Epithelial cell of prostate (primary cell): ENCODE results near the gene SLIT3.

Experiments used
- DNase-seq: peaks from one replicate; pipeline ENCODE4 v3.0.0-alpha.2; 2011; ENCODE audit warnings: low read depth, low spot score
- H3K27ac ChIP-seq: fragments of 450-650 bp; 2 replicates; pipeline ENCODE4 v1.5.1; 2017; ENCODE audit warnings: mild to moderate bottlenecking

Gene SLIT3

GRCh38 chr5:168830833-168831232 is 470.1 kb downstream of the SLIT3 start:
- H3K27ac ChIP-seq = no peak overlapping the region
- no peak for DNase-seq

GRCh38 chr5:168829922-168830417 is 471.0 kb downstream of the SLIT3 start:
- no peak for DNase-seq
- H3K27ac ChIP-seq = no peak overlapping the region

GRCh38 chr5:168829044-168829443 is 471.9 kb downstream of the SLIT3 start:
- no peak for DNase-seq
- H3K27ac ChIP-seq = no peak overlapping the region

DNA sequence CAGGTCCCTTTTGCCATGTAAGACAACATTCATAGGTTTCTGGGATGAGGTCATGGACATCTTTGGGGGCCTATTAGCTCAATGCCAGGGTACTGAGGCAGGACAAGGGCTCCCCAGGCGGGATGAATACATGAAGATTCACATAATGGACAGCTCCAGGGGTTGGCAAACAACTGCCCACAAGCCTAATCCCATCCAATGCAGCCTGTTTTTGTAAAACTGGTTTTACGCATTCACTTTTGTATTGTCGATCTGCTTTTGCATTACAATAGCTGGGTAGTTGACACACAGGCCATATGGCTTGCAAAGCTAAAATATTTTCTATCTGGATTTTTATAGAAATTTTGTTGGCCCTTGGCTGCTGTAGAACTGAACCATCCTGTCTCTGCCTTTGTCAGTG is 473.3 kb downstream of the SLIT3 start:
- no peak for DNase-seq
- no peak overlapping the region for H3K27ac ChIP-seq

DNA sequence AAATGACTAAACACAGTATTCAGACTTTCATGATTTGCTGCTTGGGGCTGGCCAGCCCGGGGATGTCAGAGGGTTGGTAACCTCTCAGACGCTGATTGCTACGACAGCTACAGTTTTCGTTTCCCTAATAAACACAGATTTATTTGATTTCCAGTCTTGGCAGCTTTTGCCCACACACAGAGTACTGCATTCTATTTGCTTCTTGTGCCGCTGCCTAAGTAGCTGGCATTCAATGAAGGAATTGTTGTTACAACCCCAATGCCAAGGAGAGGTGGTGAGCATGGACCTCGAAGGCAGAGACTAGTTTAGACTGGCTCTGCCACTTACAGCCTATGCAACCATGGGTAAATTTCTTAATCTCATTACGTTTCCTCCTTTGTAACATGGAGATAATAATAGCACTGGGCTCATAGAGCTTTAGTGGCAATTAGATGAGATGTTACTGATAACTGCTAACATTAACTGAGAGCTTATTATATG is 474.7 kb downstream of the SLIT3 start:
- no peak for DNase-seq
- H3K27ac ChIP-seq = no peak overlapping the region

- H3K27ac ChIP-seq = peak overlapping the region; percentile 45
- DNase-seq = peak; percentile 26
Observed at GRCh38 chr5:168822745-168823281, 478.1 kb downstream of the SLIT3 start.

DNA sequence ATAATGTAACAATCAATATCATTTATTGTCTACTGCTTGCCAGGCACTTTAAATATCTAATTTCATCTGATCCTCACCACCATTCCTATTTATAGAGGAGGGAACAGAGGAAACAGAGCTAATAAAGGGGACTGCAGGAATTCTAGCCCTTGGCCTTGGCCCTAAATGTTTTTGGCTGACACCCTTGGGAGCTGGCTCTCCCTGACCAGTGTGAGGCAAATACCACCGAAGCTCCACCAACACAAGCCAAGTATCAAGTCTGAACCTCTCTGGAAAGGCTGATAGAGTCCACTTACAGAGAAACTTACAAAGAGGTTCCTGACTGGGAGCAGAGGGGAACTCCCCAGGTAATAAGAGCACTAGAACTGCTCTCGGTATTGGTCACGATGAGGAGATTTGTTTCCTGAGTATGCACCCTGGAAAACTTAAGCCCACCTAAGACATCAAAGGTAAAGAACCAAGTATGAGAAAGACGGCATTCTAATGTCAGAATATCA is 478.6 kb downstream of the SLIT3 start:
- H3K27ac ChIP-seq = no peak overlapping the region
- no peak for DNase-seq

DNA sequence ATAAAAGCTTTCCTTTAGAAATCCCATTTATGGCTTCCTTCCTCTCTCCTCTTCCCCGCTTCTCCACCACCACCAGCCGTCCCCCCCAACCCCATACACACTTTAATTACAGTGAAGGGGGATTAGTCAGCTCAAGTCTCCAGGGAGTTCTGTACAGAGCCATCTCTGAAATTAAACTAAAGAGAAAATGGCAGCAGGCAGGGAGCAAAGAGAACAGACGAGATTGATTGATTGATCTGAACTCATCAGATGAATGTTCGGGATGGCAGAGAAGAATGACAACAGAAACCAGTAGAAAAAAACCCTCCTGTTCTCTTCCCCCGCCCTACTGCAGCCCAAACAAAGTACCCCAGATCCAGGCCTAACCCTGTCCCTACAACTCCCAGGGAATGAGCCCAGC is 480.1 kb downstream of the SLIT3 start:
- no peak for DNase-seq
- H3K27ac ChIP-seq = no peak overlapping the region

DNA sequence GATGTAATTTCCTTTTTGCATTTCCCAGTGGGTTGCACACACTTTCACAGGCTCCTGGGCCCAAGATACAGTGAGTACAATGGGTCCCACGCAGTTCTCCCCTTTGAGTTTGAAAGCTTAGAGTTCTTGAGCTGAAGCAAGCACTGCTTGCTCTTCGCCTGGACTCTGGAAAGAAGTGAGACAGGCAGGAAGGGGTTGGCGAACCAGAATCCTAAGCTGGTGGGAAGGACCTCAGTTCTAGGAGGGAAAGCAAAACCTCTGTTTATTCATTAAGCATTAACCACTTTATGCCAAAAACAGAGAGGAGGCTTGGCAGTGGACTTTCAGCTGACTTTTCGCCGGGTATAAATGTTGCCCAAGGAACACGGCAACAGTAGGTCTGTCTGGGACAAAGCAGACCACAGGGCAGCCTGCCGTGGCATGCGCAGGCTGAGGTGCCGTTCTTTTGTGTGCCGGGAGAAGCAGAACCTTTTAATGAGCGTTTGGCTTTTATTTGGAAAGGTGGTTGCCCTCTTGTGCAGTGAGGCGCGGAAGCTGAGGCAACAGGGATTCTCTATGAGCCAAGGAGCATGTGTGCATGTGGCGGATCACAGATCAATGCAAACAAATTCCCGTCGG is 481.8 kb downstream of the SLIT3 start:
- H3K27ac ChIP-seq = no peak overlapping the region
- DNase-seq = no peak

GRCh38 chr5:168818558-168818957 is 482.4 kb downstream of the SLIT3 start:
- DNase-seq = no peak
- no peak overlapping the region for H3K27ac ChIP-seq

DNA sequence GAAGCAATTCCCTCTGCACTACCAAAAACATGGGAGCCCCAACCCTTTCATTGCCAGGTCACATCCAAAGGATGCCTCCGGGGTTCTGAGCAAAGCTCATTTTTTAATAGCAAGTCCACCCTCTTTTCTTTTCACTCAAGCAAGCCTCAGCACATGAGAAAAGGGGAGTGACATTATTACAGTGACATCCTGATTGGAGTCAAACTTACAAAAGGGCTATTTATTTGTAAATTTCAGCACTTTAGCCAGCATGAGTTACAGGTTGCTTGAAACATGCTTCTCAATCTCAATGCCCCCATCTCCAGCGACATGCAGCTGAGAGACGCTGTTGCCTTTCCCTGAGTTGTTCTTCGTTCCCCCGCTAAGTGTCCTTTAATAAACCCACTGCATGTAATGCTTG is 483.3 kb downstream of the SLIT3 start:
- DNase-seq = no peak
- H3K27ac ChIP-seq = no peak overlapping the region

DNA sequence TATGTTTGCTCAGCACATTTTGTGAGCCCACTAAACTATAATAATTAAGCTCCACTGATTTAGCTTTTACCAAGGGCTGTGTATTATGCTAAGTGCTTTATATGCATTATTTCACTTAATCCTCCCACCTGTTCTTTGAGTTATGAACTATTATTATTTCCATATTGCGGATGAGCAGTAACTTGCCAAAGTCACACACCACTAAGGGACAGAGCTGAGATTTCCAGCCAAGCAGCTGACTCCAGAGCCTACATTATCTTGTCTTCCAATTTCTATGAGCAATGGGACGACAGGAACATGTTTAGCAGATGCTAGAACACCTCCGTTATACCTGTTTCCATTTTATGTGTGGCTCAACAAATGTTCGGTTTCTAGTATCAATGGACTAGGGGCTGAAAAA is 484.3 kb downstream of the SLIT3 start:
- no peak overlapping the region for H3K27ac ChIP-seq
- no peak for DNase-seq

GRCh38 chr5:168813184-168813968 is 487.6 kb downstream of the SLIT3 start:
- no peak overlapping the region for H3K27ac ChIP-seq
- no peak for DNase-seq

DNA sequence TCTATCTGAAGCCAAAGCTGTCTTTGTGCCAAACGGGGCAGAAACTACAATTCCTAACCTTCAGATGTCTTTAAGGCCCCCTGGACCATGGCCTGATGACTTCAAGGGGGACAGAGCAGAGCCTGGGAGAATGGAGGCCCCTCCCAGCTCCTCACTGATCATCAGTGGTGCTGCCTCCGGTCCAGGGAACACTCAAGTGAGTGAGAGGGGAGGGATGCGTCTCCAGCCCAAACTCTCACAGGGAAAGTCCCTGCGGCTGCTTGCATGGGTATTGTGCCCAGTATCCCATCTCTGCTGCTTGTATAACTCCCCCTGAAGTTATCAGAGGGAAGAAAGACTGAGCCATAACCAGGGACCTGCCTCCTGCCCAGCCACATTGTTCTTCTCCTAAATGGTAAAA is 490.3 kb downstream of the SLIT3 start:
- no peak for DNase-seq
- H3K27ac ChIP-seq = no peak overlapping the region

- no peak overlapping the region for H3K27ac ChIP-seq
- no peak for DNase-seq
Observed at GRCh38 chr5:168809218-168809617, 491.7 kb downstream of the SLIT3 start.

DNA sequence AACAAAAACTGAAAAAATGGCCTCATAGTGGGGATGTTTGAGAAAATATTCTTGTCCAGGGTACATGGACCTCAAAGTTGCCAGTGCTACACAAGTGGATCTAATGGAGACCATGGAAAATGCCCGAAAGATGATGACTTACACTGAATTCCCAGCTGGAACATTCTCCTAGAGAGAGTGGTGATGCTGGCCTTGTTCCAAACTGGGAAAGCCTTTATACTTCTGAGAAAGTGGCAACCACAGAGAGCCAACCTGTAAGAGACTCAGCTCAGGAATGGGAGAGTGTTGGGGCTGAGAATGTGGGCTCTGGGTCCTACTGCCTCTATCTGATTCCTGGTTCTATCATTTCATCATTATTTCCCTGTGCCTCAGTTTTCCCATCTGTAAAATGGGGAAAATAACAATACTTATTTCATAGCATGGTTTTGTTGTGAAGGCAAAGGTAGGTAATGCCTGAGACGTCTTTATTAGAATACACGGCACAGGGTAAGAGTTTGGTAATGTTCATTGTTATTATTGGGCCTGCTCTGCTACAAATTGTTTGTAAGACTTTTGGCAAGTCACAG is 492.8 kb downstream of the SLIT3 start:
- no peak for DNase-seq
- H3K27ac ChIP-seq = no peak overlapping the region

- DNase-seq = no peak
- H3K27ac ChIP-seq = no peak overlapping the region
Observed at GRCh38 chr5:168807287-168807686, 493.7 kb downstream of the SLIT3 start.

- no peak for DNase-seq
- no peak overlapping the region for H3K27ac ChIP-seq
Observed at GRCh38 chr5:168803541-168803940, 497.4 kb downstream of the SLIT3 start.

GRCh38 chr5:168802337-168802736 is 498.6 kb downstream of the SLIT3 start:
- H3K27ac ChIP-seq = no peak overlapping the region
- no peak for DNase-seq

DNA sequence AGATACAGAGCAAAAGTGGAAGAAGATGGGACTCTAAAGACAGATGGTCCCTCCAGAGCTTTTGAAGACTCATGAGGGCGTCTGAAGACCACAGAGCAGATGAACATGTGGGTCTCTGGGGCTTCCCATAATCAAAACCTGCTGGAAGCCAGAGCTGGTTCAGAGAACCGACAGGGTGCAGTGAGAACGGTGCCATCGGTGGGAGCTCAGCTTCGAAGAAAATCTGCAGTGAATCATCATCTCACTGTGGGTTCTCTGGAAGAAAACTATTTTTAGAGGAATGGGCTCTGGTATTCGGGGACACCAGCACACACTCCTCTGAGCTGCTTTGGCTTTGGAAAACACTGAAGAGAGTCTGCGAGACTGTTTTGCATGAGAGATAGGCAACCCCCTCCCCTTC is 499.4 kb downstream of the SLIT3 start:
- no peak for DNase-seq
- no peak overlapping the region for H3K27ac ChIP-seq

DNA sequence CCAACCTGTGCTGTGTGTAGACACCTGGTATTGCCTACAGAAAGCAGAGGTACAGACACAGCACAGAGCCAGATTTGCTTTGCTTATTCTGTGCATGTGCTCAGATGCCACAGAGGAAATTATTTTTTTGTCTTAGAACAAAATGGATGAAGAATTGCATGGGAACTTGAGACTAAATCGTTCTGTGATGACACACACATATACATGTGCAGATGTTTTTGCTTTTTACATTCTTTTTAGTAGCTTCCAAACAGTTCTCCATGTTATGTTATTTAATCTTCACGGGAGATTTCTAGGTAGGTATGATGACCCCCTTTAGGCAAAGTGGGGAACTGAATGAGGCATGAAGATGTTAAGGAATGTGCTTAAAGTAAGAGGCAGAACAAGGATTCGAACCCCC is 500.2 kb downstream of the SLIT3 start:
- no peak overlapping the region for H3K27ac ChIP-seq
- DNase-seq = no peak
